Suprapubic skin (tissue), 4 donors: ENCODE results near the gene PIP5KL1. TPM values are rescaled to one million over a fixed set of nuclear protein-coding genes. Genes with fewer than 3 reads are reported as not detected.
A peak's percentile ranks its signal among the peaks of the same experiment; 100 is the strongest.

Experiments used
- DNase-seq, 2 donors: peaks; one replicate each; pipeline ENCODE4 v3.0.0-alpha.2; 2019; ENCODE audit warnings: low spot score in 2 of 2
- H3K27ac ChIP-seq: fragments of 200-600 bp; sonication (generic); one replicate; pipeline ENCODE4 v1.5.1; 2019
- H3K27me3 ChIP-seq: fragments of 200-600 bp; sonication (generic); one replicate; pipeline ENCODE4 v1.5.1; 2019
- H3K36me3 ChIP-seq: fragments of 200-600 bp; sonication (generic); one replicate; pipeline ENCODE4 v1.5.1; 2019
- H3K4me1 ChIP-seq: fragments of 200-600 bp; sonication (generic); one replicate; pipeline ENCODE4 v1.5.1; 2019
- H3K4me3 ChIP-seq: fragments of 200-600 bp; sonication (generic); one replicate; pipeline ENCODE4 v1.5.1; 2019; ENCODE audit warnings: mild to moderate bottlenecking
- H3K9me3 ChIP-seq: fragments of 200-600 bp; sonication (generic); one replicate; pipeline ENCODE4 v1.5.1; 2019
- CTCF ChIP-seq, 2 donors: fragments of 200-600 bp in 1 of 2; fragments of 450-650 bp in 1 of 2; sonication (generic) in 1 of 2; IDR thresholded peaks; one replicate each; pipeline ENCODE4 v1.5.1; 2016 to 2019; ENCODE audit warnings: antibody characterized with exemption in 2 of 2, mild to moderate bottlenecking in 1 of 2, moderate library complexity in 1 of 2
- EP300 ChIP-seq: sonication (generic); formaldehyde crosslinking; IDR thresholded peaks from one replicate; pipeline ENCODE4 v1.6.1; 2017; ENCODE audit warnings: antibody characterized with exemption
- POLR2A ChIP-seq, 2 donors: fragments of 450-650 bp; IDR thresholded peaks; one replicate each; pipeline ENCODE4 v1.6.1; 2017; ENCODE audit warnings: antibody characterized with exemption in 2 of 2, mild to moderate bottlenecking in 2 of 2, moderate library complexity in 2 of 2
- POLR2AphosphoS5 ChIP-seq, 3 donors: sonication (generic); formaldehyde crosslinking; IDR thresholded peaks; one replicate each; pipeline ENCODE4 v1.6.1; 2017; ENCODE audit warnings: antibody characterized with exemption in 3 of 3
- WGBS: methylation state at CpG from one replicate; pipeline ENCODE4 v1.1.5; 2018; 5-methylcytosine and 5-hydroxymethylcytosine counted together
- total RNA-seq, 4 donors: library from RNA; depleted of rRNA; stranded (reverse); fragments of >200 nt; gene quantifications; one replicate each; pipeline ENCODE4 v1.1.0, GENCODE V29; 2016

Gene PIP5KL1
- total RNA-seq, 4 donors from 2014 or later: 5.8 to 14.7 (median 9.2) TPM

GRCh38 chr9:127934248-127934647, 3.7 kb upstream of the PIP5KL1 start:
- H3K36me3 ChIP-seq: peaks cover 5% of the 10 kb centered on the region
- H3K27ac ChIP-seq: no peak overlapping the region
- TF ChIP-seq POLR2AphosphoS5 (IDR thresholded peaks at IDR 0.05) (no peak), POLR2A (IDR thresholded peaks at IDR 0.05) (no peak), CTCF (IDR thresholded peaks at IDR 0.05) (no peak), EP300 (no peak)
- H3K4me1 ChIP-seq: peaks cover 59% of the 10 kb centered on the region
- no peak for DNase-seq
- H3K9me3 ChIP-seq: no peaks in the 10 kb centered on the region
- 83% methylated on average over 4 of the region's 4 CpGs for WGBS
- no peak overlapping the region for H3K4me3 ChIP-seq
- no peaks in the 10 kb centered on the region for H3K27me3 ChIP-seq

DNA sequence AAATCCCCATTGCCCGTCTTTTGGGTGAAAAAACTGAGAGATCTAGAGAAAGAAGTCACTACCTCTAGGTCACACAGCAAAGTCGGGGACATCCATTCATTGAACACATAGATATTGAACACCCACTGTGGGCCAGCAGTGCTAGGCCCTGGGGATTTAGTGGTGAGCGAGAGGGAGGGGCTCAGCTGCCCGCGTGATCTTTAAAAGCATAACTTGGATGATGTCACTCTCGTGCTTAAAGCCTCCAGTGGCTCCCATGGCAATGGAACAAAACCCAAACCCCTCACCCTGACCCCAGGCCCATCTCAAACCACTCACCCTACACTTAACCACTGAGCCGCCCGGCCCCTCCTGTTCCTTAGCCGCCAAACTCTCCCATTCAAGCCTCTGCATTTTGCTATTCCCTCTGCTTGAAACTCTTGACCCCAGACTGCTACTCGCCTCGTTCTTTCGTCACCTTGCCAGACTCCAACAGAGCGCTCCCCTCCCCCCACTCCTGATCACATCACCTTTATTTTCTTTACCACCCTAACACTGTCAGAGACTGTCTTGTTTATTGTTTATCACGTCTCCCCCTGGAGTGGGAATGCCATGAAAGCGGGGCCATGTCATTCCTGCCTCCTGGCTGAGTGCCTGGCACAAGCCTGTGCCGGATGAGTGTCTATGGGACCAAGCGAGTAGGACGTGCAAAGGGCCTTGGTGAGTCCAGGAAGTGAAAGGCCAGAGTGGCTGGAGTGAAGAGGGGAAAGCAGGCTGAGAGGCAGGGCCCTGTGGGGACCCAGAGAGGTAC, 710 bp upstream of the PIP5KL1 start:
- no peak for TF ChIP-seq EP300
- TF ChIP-seq POLR2A (IDR thresholded peaks at IDR 0.05): no peak
- no peak for TF ChIP-seq CTCF (IDR thresholded peaks at IDR 0.05)
- TF ChIP-seq POLR2AphosphoS5 (IDR thresholded peaks at IDR 0.05): no peak
- peak overlapping the region; percentile 55 for H3K4me3 ChIP-seq
- WGBS: 34% methylated on average over 17 of the region's 18 CpGs
- no peak for DNase-seq
- H3K36me3 ChIP-seq: peaks cover 5% of the 10 kb centered on the region
- peaks cover 2% of the 10 kb centered on the region for H3K27me3 ChIP-seq
- no peak overlapping the region for H3K27ac ChIP-seq
- H3K9me3 ChIP-seq: no peaks in the 10 kb centered on the region
- H3K4me1 ChIP-seq: peaks cover 63% of the 10 kb centered on the region

DNA sequence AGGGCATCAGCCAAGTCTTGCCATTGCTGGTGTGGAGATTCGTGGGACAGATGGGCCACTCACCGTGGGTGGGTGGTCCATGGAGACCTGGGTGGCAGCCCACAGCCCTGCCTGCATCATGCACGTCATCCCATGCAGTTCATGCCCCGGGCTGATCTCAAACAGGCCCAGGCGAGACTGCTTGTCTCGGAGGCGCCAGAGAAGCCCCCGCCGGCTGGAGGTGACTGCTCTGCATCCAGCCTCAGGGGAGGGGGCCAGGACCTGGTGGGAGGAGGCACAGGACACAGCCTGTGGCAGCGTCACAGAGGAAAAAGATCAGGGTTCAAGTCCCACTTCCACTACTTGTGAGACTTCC, 975 bp downstream of the PIP5KL1 start:
- no peak overlapping the region for H3K4me3 ChIP-seq
- H3K36me3 ChIP-seq: no peaks in the 10 kb centered on the region
- H3K4me1 ChIP-seq: peaks cover 52% of the 10 kb centered on the region
- H3K9me3 ChIP-seq: no peaks in the 10 kb centered on the region
- TF ChIP-seq POLR2A (IDR thresholded peaks at IDR 0.05): no peak
- no peak for TF ChIP-seq POLR2AphosphoS5 (IDR thresholded peaks at IDR 0.05)
- no peak for TF ChIP-seq EP300
- no peak for TF ChIP-seq CTCF (IDR thresholded peaks at IDR 0.05)
- H3K27me3 ChIP-seq: peaks cover 3% of the 10 kb centered on the region
- no peak overlapping the region for H3K27ac ChIP-seq
- WGBS: 61% methylated on average over 4 of the region's 10 CpGs
- no peak for DNase-seq

- Histone ChIP-seq H3K4me3 (no peak overlapping the region), H3K4me1 (peaks cover 52% of the 10 kb centered on the region), H3K9me3 (no peaks in the 10 kb centered on the region), H3K27ac (no peak overlapping the region), H3K27me3 (peaks cover 3% of the 10 kb centered on the region), H3K36me3 (no peaks in the 10 kb centered on the region)
- DNase-seq: no peak
- WGBS: 61% methylated on average over 7 of the region's 11 CpGs
- TF ChIP-seq EP300 (no peak), POLR2AphosphoS5 (IDR thresholded peaks at IDR 0.05) (no peak), CTCF (IDR thresholded peaks at IDR 0.05) (no peak), POLR2A (IDR thresholded peaks at IDR 0.05) (no peak)
Measured at GRCh38 chr9:127928676-127929624, 1.6 kb downstream of the PIP5KL1 start.
